Hepatic stellate cell (primary cell): ENCODE results near the gene SEMA3G.
A peak's percentile ranks its signal among the peaks of the same experiment; 100 is the strongest.

Experiments
- DNase-seq: peaks from one replicate; pipeline ENCODE4 v3.0.0; 2011; ENCODE audit warnings: low spot score

The SEMA3G gene

DNA sequence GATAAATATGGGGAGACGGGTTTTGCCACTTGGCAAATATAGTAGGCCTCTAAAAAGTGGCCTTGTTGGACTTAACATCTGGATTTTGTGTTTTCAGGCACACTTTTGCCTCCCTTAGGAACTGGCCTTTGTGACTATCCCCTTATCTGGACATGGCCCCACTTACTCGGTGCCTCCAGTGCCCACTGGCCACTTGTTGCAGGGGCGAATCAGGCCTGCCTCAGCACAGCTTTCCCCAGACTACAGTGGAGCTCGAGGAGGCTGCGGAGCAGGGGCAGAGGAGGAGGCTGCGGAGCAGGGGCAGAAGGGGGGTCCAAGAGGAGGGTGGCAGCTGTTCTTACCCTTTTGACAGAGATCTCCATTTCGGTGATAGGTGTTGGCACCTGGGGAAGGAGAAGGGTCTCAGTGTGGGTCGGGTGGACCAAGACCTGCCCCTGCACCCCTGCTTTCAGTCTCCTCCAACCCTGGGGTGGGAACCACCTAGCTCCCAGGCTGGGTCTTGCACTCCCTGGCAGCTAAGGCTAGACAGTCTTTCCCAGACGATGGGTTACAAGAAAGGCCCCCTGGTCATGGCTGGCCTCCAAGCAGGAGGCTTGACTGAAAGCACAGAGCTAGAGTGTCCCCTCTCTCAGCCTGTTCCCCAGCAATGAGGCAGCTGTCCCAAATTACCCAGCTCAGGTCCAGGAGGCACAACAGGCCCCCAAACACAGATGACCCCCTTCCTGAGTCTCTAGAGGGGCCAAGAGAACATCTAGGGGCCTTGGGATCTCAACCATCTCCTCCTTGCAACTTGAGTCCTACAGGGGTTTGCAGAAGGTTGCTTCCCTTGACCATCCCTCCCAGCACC, 6.1 kb downstream of the SEMA3G start:
- DNase-seq, result no peak

DNA sequence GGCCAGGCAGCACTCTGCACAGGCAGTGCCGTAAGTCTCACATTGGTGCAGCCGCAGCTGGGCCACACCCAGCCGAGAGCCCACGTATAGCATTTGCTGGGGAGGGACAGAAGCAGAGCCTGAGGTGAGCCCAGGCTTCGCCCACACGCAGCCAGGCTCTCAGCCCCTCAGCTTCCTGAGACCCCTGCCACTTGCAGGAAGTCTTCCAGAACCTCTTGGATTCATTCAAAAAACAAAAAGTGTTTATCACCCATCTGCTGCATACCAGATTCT, 6.9 kb downstream of the SEMA3G start:
- DNase-seq, result no peak

DNA sequence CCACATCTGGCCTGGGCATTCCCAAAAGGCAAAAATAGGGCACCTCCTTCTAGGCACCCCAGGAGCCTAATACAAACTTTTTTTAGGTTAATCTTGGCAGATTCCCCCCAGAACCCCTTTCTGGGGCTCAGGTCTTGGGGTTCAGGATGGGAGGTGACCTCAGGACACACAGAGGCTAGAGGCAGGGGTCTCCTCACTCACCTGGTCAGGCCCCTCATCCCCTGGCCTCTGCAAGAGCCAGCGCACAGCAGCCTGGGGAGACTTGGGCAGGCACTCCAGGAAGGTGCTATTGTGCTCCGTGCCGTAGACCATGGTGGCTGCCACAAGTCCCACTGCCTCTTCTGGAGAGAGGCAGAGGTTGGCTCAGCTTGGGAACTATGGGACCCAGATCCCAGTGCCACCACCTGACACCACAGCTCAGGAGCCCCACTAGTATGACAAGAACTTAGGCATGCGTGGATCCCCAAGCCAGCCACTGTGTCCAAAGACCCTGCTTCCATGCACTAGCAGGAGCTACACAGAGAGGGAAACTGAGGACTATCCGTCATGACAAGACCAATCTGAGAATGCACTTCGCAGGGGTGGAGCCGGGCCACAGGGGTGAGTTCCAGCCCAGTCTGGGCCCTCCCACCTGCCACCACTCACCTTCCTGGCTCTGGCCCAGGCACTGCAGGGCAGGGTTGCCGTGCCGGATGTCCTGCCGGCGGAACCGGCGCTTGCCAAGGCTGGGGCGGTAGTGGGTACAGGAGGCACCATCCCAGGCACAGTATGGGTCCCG, 7.4 kb downstream of the SEMA3G start:
- DNase-seq, result peak; percentile 2

DNA sequence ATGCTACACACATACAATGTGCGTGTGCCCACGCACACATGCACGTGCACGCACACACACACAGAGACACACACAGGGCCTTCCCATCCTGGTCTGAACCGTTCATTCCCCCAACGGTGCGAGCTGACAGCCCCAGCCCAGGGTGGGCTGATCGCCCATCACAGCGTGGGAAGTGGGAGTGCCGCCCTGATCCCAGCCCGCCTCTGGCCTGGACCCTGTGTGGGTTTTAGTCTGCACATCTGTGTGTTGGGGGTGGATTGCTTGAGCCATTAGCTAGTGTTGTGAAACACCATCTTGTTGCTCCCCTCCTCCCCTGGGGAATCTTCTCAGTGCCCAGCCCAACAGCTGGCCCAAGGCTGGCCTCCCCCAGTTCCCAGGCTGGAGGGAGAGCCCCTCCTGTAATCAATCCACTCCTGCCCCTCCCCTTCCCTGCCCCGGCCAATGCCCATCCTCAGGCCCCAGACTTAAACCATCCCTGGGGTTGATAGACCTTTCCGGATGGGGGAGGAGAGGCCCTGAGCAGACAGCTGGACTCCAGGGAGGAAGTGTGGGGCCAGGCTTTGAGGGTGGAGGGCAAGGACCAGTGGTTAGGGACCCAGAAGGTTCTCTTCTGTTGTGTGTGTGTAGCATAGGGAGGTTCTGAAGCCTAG, 8.3 kb downstream of the SEMA3G start:
- DNase-seq, result no peak

DNA sequence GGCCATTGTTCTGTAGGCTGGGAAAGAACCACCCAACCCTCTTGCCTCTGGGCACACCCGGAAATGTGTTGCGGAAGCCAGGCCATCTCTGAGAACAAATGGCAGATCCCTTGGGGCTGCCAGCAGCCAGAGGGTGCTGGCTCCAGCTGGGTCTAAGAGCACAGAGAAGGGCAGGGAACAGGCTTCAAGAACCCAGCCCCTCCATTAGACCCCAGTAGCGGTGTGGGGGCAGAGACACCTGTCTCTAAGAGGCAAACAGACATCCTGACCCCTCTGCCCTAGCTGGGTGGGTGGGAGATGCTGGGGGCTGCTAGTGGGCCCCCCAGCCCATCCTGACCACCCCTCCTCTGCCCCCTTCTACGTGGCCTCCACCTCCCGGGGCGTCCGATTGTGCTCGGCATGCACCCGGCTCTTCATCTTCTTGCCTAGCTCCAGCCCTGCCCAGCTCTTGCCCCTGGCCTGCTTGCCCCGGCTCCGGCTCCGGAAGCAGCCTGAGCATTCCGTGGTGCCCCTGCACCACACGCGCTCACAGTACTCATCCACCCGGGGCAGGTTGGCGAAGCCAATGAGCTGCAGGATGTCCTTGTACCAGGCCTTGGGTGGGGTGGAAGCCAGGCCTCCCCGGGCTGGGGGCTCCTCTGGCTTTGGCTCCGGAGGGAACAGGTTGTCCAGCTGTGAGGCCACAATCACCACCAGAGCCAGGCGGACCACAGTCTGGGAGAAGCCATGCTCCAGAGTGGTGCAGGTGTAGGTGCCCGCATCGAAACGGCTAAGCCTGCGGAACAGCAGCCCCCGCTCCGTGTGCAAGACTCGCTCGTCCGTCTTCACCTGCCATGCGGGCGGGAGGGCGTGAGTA, 9.4 kb downstream of the SEMA3G start:
- no peak for DNase-seq

DNA sequence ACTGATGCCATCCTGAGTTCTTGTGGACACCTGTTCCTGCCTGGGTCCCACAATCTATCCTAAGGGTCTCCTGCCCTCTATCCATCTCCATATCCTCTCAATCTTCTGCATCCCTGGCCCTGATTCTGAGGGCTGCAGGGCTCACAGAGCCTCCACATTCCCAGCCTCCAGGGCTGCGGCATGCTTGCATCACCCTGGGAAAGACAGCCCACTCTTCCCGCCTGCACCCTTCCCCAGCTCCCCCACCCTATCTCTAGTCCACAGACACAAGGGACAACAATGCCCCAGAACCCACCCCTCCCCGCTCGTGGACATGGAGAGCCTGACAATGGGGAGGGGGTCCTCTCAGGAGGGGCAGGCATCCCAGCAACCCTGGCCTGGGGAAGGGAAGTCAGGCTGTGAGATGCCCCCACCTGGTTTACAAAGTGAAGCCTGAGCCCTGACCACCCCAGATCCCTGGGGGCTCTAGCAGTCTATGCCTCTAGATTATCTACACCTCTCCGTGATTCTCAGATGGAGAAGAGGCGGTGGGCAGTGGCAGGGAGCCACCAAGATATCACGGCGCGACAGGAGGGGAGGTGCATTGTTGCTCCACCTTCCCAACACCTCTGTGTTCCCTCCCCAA, 10.3 kb downstream of the SEMA3G start:
- no peak for DNase-seq

DNA sequence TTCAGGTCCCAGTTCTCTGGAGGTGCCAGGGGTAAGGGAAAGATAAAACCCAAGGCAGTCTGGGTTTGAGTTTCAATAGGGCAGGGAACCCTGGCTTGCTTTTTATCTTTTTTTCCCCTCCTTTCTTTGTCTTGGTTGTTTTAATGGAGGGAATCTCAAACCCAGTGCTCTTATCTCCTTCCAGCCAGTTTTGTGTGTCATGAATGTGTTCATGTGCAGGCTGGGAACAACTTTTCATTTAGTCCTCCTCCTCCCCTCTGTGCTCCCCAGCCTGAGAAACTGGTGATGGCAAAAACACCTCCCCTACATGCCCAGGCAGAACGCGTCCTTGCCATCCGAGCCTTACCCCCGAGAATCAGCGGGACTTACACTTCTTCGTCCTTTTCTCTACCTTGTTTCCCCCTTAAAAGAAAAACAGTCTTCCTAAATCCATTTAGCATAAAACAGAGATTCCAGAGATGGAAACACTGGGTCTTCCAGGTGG, 10.9 kb downstream of the SEMA3G start:
- DNase-seq, result no peak

DNA sequence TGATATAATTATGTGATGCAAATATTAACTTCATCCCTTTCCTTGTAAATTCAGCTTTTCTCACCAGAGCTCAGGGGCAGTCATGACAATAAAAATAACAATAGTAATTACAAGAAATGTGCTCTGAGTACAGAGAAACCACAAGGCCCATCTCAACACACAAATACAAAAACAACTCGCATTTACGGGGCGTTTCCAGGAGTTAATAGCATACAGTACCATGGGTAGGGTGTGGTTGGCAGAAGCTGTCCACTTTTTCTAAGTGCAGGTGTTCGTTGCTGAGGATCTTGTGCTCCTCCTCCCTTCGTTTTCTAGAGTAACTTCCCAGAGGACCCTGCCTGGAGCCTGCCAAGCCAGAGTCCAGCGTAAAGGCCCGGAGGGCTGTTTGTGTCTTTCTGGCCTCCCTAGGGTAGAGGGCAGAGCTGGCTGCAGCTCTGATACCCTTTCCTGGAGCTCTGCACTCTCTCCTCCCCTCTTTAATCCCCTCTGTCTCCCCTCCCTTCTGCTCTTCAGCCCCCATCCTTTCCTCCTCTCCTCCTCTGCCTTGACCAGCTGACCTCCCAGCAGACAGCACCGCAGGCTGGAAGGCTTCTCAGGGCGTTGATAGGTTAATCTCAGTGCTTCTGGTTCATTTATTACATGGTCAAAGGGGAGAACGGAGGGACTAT, 11.4 kb downstream of the SEMA3G start:
- DNase-seq, result no peak

DNA sequence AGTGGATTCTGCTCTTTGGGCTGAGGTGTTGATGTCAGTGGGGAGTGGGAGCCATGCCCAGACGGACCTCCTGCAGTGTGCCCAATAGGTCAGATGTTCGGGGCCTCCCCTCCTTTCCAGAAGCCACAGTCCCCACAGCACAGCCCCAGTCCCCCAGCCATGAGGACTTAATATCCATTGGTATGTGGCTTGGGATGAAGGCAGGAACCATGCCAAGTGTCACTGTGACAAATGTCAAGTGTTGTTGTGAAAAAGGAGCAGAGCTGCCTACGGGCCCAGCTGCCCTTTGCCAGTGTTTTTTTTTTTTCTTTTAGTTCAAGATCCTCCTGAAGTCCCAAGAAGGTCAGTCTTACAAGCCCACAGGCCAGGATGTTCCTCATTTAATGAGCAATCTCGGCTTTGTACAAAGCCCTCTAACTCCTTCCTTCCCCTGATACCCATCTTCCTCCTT, 12.2 kb downstream of the SEMA3G start:
- DNase-seq, result no peak

DNA sequence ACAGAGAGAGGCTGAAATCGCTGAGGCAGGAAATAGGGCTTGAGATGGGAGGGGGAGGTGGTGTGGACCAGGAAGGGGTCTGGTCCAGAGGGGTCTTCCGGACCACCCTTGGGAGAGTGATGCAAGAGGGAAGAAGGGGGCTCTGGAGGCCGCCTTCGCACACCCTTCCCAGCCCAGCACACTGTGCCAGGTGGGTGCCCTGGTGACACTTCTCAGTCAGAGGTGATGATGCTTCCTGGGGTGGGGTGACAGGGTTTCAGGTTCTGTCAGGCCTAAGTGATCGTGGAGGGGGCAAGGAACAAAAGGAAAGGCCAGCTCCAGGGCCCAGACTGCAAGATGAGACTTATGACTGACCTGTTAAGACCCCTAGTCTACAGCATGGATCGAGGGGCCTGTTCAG, 12.7 kb downstream of the SEMA3G start:
- DNase-seq, result no peak

DNA sequence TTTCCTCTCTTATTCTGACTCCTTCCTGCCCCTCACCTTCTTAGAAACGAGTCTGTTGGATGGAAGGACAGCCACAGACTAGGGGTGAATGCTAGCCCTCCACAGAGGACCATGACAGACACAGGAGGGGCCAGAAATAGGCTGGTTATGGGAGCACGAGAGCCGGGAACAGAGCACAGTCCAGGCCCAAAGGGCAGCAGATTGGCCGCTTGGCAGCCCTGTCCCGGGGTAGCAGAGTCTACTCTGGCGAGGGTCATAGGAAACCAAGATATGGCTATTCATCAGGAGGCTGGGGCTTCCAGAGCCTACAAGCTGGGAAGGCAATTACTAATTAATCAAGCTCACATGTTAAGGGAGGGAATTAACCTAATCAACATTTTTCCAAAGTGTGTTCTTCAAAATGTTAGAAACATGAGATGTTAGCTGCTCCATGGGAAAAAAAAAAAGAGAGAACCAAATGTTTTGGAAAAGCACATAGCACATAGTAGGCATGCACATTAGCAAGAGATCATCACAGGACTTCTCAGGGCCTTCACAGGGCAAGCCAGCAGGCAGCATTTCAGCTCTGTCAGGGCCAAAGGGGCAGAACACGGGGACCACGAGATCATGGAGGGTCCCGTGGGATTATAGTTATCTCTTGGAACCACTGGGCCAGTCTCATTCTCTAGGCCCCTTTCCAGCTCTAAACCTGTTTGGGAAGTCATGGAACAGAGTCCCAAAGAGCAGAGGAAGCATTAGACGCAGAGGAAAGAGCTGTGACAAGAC, 13.3 kb downstream of the SEMA3G start:
- no peak for DNase-seq

DNA sequence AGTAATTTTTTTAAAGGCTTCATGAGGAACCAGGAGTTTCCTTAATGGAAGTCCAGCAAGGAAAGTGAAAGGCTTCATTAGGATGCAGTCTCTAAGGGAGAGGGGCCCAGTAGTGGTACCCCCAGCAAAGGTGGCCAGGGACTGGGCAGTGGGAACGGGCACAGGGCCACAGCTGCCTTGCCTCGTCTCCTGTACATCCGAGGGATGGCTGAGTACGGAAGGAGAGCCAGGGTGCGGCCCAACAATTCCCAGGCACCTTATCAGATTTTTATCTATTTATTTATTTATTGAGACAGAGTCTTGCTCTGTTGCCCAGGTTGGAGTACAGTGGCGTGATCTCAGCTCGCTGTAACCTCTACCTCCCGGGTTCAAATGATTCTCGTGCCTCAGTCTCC, 14.5 kb downstream of the SEMA3G start:
- DNase-seq, result no peak

DNA sequence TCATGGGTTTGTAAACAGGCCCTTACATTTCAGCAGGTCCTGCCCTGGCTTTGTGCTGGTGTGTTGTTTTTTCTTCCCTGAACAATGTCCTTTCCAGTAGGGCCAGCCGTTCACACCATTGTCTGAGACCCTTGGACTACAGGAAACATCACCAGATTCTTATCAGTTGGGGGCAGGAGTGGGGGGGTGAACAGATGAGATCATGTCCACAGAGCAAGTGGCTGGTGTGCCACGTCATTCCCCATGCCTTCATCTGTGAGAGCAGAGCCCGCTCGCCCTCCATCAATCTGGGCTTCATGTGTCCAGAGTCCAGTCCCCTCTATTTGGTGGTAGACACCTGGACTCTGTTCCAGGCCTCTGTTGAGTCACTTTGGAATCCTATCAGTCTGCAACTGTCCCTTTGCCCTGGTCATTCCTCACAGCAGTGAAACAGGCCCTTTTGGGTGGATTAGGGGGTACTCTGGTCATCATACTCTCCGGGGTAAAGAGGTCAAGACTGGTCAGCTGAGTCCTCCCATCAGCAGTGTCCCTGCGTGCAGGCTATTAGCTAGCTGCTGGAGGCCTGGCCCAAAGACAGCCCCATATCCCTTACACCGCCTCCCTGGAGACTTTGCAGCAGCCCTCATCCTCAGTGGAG, 15.0 kb downstream of the SEMA3G start:
- DNase-seq, result no peak

DNA sequence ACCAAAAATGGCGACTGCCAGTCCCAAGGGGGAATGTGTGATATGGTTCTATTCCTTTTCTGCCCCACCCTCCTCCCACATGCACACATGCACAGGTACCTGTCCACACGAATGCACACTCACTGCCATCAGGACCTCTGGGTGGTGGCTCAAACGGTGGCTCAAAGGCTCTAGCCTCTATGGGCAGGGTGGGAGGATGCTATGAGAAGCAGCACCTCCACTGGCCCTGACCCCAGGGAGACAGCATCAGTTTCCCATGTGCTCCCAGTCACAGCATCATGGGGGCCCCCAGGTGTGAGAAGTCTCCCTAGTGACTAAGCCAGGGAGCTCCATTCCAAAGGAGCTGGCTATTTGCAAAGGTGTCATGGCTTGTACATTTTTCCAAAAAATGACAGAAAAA, 15.9 kb downstream of the SEMA3G start:
- DNase-seq, result no peak

DNA sequence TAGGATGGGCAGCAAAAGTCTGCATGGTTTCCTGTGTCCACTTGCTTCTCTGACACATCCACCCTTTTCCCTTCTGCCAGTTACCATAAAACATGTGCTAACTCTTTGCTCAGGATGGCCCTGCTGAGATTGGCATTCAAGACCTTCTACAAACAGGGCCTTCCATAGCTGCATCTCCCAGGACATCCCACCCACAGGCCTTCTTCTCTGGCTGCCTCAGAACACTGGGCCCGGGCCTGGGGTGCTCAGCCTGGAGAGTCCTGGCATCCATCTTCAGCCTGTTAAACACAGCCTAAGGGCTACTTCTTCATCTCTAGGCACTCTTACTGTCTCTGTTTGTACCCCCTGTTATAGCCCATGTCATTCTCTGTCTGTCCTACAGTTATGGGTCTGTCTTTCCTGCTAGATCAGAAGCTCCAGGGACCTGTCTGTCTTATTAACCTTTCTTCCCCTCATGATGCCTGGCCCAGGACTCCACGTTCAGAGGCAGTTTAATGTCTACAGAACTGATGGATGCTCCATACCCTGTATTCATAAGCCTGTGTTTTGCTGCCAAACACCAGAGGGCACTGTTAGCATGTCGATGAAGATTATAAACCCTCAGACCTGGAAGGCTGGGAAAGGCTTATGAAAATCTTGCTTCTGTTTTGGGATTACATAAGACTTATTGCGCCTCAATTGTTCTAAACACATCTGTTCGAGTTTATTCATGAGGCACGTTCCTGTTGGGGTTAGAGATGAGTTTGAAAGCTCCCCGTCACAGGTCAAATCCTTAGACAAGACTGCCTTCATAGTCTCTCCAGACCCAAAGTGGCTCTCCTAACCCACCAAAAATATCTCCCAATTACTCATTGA, 16.5 kb downstream of the SEMA3G start:
- peak; percentile 63 for DNase-seq

DNA sequence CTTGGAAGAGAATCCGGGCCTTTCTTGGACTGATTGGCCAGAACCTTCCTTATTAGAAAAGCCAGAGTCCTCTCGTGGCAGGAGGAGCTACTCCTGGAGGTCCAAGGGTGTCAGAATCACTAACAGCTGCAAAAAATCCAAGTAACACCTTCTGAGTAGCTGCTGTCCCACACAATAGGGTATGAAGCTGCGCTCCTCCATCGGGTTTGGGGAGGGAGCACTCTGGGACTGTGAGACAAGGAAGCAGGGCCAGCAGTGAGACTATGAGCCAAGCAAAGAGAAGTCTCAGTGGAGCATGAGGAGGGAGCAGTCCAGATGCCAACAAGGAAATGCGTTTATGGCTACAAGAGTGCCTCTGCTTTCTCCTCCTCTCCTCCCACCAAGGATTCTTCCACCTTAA, 21.7 kb downstream of the SEMA3G start:
- no peak for DNase-seq

DNA sequence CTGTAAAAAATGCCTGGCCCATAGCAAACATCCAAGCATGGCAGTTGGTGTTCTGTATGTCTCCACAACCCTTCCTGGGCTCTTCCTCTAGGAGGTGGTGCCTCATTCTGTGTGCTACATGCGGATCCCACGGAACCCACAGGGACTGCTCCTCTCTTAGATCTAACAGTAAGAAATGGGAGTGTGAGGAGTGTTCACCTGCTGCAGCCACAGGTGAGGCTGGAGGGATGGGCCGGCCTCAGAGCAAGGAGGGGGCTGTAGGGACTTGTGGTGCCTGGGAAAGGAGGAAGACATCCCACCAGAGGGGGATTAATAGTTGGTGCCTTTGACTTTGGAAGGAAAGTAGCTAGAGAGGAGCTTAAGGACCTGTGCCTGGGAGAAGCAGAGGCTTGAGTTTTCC, 22.2 kb downstream of the SEMA3G start:
- DNase-seq, result no peak

DNA sequence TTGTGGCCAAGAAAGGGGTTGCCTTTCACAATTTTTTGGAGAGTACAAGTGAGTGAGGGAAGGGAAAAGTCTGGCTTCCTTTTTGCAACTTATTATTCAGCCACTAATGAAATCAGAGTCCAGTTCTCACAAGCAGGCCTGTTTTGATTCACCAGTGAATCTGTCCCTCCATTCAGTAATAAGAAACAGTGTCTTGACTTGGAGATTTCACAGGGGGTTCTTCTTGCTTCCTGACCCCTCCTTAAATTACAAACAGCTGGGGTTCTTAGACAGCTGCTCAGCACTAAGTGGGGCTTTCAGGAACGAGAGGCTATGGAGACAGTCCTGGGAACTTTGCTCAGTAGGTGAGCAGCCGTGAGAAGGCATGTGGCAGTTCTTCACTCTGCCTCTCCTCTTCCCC, 24.5 kb downstream of the SEMA3G start:
- no peak for DNase-seq

DNA sequence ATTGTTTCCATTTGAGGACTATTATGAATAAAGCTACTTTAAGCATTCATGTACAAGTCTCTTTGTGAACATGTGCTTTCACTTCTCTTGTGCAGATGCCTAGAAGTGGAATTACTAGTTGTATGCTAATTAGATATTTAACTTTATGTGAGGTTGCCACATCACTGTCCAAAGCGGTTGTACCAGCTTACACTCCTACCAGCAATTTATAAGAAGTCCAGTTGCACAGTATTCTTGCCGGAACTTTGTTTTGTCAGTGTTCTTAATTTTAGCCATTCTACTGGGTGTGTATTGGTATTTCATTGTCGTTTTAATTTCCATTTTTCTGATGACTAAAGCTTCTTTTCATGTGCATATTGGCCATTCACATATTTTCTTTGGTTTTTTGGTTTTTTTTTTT, 29.1 kb downstream of the SEMA3G start:
- DNase-seq, result no peak
